ENCODE measurements around the gene PIK3IP1.
A peak's percentile ranks its signal among the peaks of the same experiment; 100 is the strongest.

PIK3IP1 gene

GRCh38 chr22:31290494-31291471 lies 1.5 kb downstream of the PIK3IP1 start:
- TF ChIP-seq ZFX (IDR thresholded peaks at IDR 0.05; ENCODE audit: borderline replicate concordance) = no peak
- TF ChIP-seq, protein P1, sequence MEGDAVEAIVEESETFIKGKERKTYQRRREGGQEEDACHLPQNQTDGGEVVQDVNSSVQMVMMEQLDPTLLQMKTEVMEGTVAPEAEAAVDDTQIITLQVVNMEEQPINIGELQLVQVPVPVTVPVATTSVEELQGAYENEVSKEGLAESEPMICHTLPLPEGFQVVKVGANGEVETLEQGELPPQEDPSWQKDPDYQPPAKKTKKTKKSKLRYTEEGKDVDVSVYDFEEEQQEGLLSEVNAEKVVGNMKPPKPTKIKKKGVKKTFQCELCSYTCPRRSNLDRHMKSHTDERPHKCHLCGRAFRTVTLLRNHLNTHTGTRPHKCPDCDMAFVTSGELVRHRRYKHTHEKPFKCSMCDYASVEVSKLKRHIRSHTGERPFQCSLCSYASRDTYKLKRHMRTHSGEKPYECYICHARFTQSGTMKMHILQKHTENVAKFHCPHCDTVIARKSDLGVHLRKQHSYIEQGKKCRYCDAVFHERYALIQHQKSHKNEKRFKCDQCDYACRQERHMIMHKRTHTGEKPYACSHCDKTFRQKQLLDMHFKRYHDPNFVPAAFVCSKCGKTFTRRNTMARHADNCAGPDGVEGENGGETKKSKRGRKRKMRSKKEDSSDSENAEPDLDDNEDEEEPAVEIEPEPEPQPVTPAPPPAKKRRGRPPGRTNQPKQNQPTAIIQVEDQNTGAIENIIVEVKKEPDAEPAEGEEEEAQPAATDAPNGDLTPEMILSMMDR (IDR thresholded peaks at IDR 0.05) = no peak
- H3K27ac ChIP-seq = peak overlapping the region; percentile 75

DNA sequence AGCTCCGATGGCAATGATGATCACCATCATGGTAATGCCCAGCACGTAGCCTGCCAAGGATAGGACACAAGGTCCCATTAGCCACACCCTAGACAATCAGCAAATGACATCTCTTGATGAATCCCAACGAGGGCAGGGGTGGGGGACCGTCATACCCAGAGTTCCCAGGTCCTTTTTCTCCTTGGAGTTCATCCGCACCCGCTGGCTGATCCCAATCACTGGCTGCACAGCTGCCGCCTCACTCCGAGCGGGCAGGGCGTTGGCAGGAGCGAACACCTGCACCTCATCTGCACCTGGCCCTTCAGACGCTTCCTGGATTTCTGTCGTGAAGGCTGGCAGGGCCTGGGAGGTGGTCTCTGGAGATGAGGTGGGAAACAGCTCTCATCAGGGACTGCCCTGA lies 2.9 kb downstream of the PIK3IP1 start:
- TF ChIP-seq, protein P1 (IDR thresholded peaks at IDR 0.05) = no peak
- no peak for TF ChIP-seq ZFX (IDR thresholded peaks at IDR 0.05; ENCODE audit: borderline replicate concordance)
- peak overlapping the region; percentile 75; the same call in 1 of the 2 replicates for H3K27ac ChIP-seq

- no peak overlapping the region for H3K27ac ChIP-seq
- TF ChIP-seq, protein P1 (IDR thresholded peaks at IDR 0.05) = no peak
- TF ChIP-seq ZFX (IDR thresholded peaks at IDR 0.05; ENCODE audit: borderline replicate concordance) = no peak
These were observed 3.6 kb downstream of the PIK3IP1 start for GRCh38 chr22:31288496-31289240.

DNA sequence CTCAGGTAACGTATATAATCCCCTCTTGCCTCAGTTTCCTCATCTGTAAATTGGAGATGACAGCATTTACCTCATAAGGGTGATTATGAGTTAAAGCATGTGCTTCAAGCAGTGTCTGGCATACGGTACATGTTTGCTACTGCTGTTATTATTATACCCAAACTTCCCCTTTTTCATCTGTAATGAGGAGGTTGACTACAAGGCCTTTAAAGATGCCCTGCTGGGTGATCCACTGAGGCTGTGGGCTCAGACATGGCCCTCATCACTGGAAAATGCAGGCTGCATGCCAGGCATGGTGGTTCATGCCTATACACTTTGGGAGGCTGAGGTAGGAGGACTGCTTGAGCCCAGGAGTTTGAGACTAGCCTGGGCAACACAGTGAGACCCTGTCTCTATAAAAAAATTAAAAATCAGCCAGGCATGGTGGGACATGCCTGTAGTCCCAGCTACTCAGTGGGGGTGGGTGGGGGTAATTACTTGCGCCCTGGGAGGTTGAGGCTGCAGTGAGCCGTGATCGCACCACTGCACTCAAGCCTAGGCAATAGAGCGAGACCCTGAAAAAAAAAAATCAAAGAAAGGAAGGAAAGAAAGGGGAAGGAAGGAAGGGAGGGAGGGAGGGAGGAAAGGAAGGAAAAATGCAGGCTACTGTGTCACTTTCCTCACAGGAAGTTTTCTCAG lies 4.3 kb downstream of the PIK3IP1 start:
- no peak overlapping the region for H3K27ac ChIP-seq
- TF ChIP-seq, protein P1 (IDR thresholded peaks at IDR 0.05) = no peak
- TF ChIP-seq ZFX (IDR thresholded peaks at IDR 0.05; ENCODE audit: borderline replicate concordance) = no peak

DNA sequence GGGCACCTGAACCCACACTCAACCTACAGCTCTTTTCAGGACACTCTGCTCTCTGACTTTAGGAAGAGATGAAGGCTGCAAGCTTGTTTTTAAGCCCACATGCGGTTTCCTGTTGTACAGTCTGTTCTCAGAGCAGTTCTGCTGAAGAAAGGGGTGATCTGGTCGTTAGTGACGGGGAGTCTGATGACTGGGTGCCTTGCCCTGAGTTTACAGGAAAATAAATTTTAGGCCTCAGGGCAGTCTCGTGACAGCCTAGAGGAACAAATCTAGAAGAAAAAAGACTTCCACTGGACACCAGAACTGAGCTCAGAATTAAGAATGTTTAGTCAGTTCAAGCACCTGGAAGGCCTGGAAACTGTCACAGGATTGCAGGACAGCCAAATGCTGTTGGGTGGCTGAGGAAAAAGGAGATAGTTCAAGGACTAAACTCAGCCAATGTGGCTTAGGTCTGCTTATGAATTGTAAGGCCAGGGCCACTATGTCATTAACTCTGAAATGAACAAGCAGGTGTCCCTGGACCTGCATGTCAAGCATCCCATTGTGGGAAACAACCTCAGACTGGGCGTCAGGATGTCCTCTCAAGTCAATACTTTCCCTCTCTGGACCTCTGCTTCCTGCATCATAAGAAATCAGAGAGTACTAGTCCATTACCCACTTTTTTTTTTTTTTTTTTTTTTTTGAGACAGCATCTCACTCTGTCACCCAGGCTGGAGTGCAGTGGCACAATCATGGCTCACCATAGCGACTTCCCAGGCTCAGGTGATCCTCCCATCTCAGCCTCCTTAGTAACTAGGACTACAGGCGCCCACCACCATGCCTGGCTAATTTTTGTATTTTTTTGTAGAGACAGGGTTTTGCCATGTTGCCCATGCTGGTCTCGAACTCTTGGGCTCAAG lies 5.7 kb downstream of the PIK3IP1 start:
- peak overlapping the region; percentile 44 for H3K27ac ChIP-seq
- no peak for TF ChIP-seq ZFX (IDR thresholded peaks at IDR 0.05; ENCODE audit: borderline replicate concordance)
- TF ChIP-seq, protein P1 (IDR thresholded peaks at IDR 0.05) = no peak

All from 22Rv1 (cell line).